SU-DHL-6 (cell line): Measurements from ENCODE around the gene FLOT2.

Experiments
- H2AFZ ChIP-seq: fragments of 200-600 bp; sonication (generic); 2 replicates; pipeline ENCODE4 v1.6.1; 2014; ENCODE audit warnings: low read depth, mild to moderate bottlenecking, moderate library complexity, mixed read lengths, antibody characterized with exemption, low read length; ENCODE audit not compliant: severe bottlenecking
- H3F3A ChIP-seq: fragments of 200-600 bp; shearing (Covaris generic); 2 replicates; pipeline ENCODE4 v1.6.0; 2016; ENCODE audit warnings: antibody characterized with exemption, mild to moderate bottlenecking; ENCODE audit not compliant: insufficient read depth
- H3K27ac ChIP-seq: fragments of 200-600 bp; sonication (generic); 2 replicates; pipeline ENCODE4 v1.5.1; 2016; ENCODE audit warnings: low read depth, mild to moderate bottlenecking, low read length, moderate library complexity, mixed read lengths
- H3K27me3 ChIP-seq: fragments of 200-600 bp; sonication (generic), shearing (Covaris generic); 2 replicates; pipeline ENCODE4 v1.6.0; 2014; ENCODE audit warnings: mild to moderate bottlenecking, low read length
- H3K36me3 ChIP-seq: fragments of 200-600 bp; sonication (generic); 2 replicates; pipeline ENCODE4 v1.6.1; 2014; ENCODE audit warnings: mild to moderate bottlenecking, low read length, mixed read lengths
- H3K4me2 ChIP-seq: fragments of 300-600, 200-600 bp; shearing (Covaris generic), sonication (generic); 2 replicates; pipeline ENCODE4 v1.6.0; 2014; ENCODE audit warnings: low read length, low read depth, mild to moderate bottlenecking; ENCODE audit not compliant: poor library complexity, severe bottlenecking
- H3K4me3 ChIP-seq: fragments of 200-600 bp; sonication (generic); 2 replicates; pipeline ENCODE4 v1.5.1; 2014; ENCODE audit warnings: antibody characterized with exemption, low read length, mild to moderate bottlenecking, mixed read lengths; ENCODE audit not compliant: insufficient read depth, poor library complexity, severe bottlenecking
- H3K79me2 ChIP-seq: fragments of 200-600 bp; sonication (generic); 2 replicates; pipeline ENCODE4 v1.6.1; 2014; ENCODE audit warnings: mild to moderate bottlenecking, low read length, moderate library complexity; ENCODE audit not compliant: insufficient read depth
- H3K9ac ChIP-seq: fragments of 200-600 bp; sonication (generic); 2 replicates; pipeline ENCODE4 v1.7.0; 2014; ENCODE audit warnings: mild to moderate bottlenecking, low read length
- H3K9me2 ChIP-seq: fragments of 200-600 bp; sonication (generic); replicated peaks from 2 replicates; pipeline ENCODE4 v1.6.1; 2014; ENCODE audit warnings: low read length; ENCODE audit not compliant: insufficient read depth
- H3K9me3 ChIP-seq: fragments of 200-600 bp; sonication (generic); 2 replicates; pipeline ENCODE4 v1.6.1; 2014; ENCODE audit warnings: low read length, mixed read lengths; ENCODE audit not compliant: insufficient read depth
- H4K20me1 ChIP-seq: fragments of 200-600 bp; sonication (generic); 2 replicates; pipeline ENCODE4 v1.6.1; 2014; ENCODE audit warnings: low read depth, mild to moderate bottlenecking, antibody characterized with exemption, low read length, moderate library complexity, mixed read lengths
- CTCF ChIP-seq: fragments of 200-600 bp; sonication (generic); IDR thresholded peaks from one replicate; pipeline ENCODE4 v1.5.1; 2017; ENCODE audit warnings: antibody characterized with exemption, mild to moderate bottlenecking, low read length, moderate library complexity; ENCODE audit not compliant: insufficient read depth, poor library complexity, severe bottlenecking
- EZH2phosphoT487 ChIP-seq: fragments of 200-600 bp; sonication (generic), shearing (Covaris generic); conservative IDR thresholded peaks from 2 replicates; pipeline ENCODE4 v1.6.1; 2018; ENCODE audit warnings: mild to moderate bottlenecking, antibody characterized with exemption, low read length, moderate library complexity, mixed read lengths

FLOT2 gene

GRCh38 chr17:28864991-28865849 lies 32.3 kb downstream of the FLOT2 start:
- Histone ChIP-seq H3F3A (no peaks in the 10 kb centered on the region), H2AFZ (peak overlapping the region; percentile 2), H3K9me3 (no peaks in the 10 kb centered on the region), H4K20me1 (no peaks in the 10 kb centered on the region), H3K79me2 (no peaks in the 10 kb centered on the region), H3K9me2 (no peaks in the 10 kb centered on the region), H3K36me3 (no peaks in the 10 kb centered on the region), H3K9ac (peak overlapping the region; percentile 17; the same call in 1 of the 2 replicates), H3K4me3 (no peak overlapping the region), H3K27me3 (no peaks in the 10 kb centered on the region), H3K4me2 (no peak overlapping the region), H3K27ac (no peak overlapping the region)
- no peak for TF ChIP-seq EZH2phosphoT487
- no peak for TF ChIP-seq CTCF

GRCh38 chr17:28863953-28864352 lies 33.6 kb downstream of the FLOT2 start:
- H3K27me3 ChIP-seq: no peaks in the 10 kb centered on the region
- no peaks in the 10 kb centered on the region for H3K9me3 ChIP-seq
- no peak for TF ChIP-seq EZH2phosphoT487
- TF ChIP-seq CTCF: no peak

GRCh38 chr17:28862561-28862960 lies 35.0 kb downstream of the FLOT2 start:
- no peak overlapping the region for H2AFZ ChIP-seq
- H3K27ac ChIP-seq: no peak overlapping the region
- no peaks in the 10 kb centered on the region for H3K79me2 ChIP-seq
- TF ChIP-seq EZH2phosphoT487 (no peak), CTCF (no peak)
- no peaks in the 10 kb centered on the region for H3K36me3 ChIP-seq
- no peaks in the 10 kb centered on the region for H3K9me2 ChIP-seq
- no peaks in the 10 kb centered on the region for H4K20me1 ChIP-seq
- H3F3A ChIP-seq: no peaks in the 10 kb centered on the region
- H3K27me3 ChIP-seq: no peaks in the 10 kb centered on the region
- H3K9ac ChIP-seq: no peak overlapping the region
- no peak overlapping the region for H3K4me3 ChIP-seq
- no peak overlapping the region for H3K4me2 ChIP-seq
- no peaks in the 10 kb centered on the region for H3K9me3 ChIP-seq

More at GRCh38 chr17:28863953-28864352, 33.6 kb downstream of the FLOT2 start:
- Histone ChIP-seq H3K79me2 (no peaks in the 10 kb centered on the region), H2AFZ (no peak overlapping the region), H3K4me2 (no peak overlapping the region), H3K9ac (no peak overlapping the region), H3K4me3 (no peak overlapping the region), H4K20me1 (no peaks in the 10 kb centered on the region), H3F3A (no peaks in the 10 kb centered on the region), H3K9me2 (no peaks in the 10 kb centered on the region), H3K36me3 (no peaks in the 10 kb centered on the region), H3K27ac (no peak overlapping the region)
